ENCODE measurements around the gene PERCC1.
A peak's percentile ranks its signal among the peaks of the same experiment; 100 is the strongest.

PERCC1 gene

DNA sequence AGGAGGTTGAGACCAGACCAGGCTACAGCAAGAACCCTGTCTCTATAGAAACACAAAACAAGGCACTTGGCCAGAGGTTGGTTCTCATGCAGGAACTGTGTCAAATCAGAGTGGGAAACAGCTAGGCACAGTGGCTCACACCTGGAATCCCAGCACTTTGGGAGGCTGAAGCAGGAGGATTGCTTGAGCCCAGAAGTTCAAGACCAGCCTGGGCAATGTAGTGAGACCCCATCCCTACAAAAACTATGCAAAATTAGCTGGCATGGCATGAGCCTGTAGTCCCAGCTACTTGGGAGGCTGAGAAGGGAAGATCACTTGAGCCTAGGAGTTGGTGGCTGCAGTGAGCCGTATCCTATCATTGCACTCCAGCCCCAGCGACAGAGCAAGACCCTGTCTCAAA lies 18.0 kb upstream of the PERCC1 start:
- DNase-seq (ENCODE audit: low read depth): no peak

GRCh38 chr16:1413684-1414531 lies 17.0 kb upstream of the PERCC1 start:
- peak; percentile 53 for DNase-seq (ENCODE audit: low read depth)

DNA sequence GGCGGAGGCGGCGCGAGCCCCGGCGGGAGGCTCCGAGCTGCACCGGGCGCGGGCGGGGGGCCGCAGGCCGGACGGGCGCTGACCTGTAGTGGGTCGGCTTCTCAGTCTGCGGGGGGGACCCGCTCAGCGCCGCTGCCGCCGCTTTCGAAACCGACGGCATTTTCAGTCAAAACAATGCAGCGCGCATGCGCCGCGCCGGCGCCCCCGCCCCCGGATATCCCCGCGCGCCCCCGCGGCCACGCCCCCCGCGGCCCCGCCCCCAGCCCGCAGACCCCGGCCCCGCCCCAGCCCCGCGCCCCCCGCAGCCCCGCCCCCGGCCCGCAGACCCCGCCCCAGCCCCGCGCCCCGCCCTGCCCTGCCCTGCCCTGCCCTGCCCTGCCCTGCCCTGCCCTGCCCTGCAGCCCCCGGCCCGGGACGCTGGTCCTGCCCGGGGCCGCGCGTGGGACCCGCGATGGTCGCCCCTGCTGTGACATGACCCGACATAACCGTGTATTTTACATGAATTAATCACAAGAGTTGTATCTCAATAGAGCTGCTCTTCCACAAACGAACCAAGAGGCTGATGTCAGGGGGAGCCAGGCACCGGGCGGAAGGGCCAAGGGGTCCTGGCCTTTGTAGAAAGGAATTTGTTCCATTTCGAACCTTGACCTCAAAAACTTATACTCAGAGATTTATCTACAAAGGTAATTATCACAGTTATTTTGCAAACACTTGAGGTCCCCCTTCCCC lies 16.2 kb upstream of the PERCC1 start, which contains the start of gene UNKL:
TSS of gene UNKL (minus strand) at position 173 of the 729 bp plus-strand sequence. CDS start at position 160, 13 bp downstream.
- DNase-seq (ENCODE audit: low read depth): peak; percentile 66

GRCh38 chr16:1416521-1416941 lies 14.3 kb upstream of the PERCC1 start:
- no peak for DNase-seq (ENCODE audit: low read depth)

DNA sequence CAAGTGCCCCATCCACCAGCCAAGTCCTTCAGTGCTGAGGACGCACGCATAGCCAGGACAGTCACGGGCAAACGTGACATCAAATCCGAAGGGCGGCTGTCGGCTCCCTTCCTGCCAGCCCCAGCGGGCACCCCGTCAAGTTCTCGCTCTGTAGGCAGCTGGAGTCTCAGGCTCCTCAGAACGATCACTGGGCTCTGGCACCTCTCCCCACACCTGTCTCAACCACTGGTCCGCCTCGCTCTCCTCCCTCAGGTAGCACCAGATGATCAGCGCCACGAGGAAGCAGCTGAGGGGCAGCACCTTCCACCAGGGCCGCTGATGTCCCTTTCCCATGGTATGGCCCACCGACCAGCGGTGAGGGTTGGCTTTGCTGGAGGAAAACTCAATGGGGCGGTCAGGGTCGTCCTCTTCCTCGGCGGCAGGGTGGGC lies 10.8 kb upstream of the PERCC1 start:
- DNase-seq (ENCODE audit: low read depth): no peak

GRCh38 chr16:1422076-1422475 lies 8.8 kb upstream of the PERCC1 start:
- DNase-seq (ENCODE audit: low read depth): no peak

GRCh38 chr16:1424028-1424427 lies 6.8 kb upstream of the PERCC1 start:
- DNase-seq (ENCODE audit: low read depth): no peak

DNA sequence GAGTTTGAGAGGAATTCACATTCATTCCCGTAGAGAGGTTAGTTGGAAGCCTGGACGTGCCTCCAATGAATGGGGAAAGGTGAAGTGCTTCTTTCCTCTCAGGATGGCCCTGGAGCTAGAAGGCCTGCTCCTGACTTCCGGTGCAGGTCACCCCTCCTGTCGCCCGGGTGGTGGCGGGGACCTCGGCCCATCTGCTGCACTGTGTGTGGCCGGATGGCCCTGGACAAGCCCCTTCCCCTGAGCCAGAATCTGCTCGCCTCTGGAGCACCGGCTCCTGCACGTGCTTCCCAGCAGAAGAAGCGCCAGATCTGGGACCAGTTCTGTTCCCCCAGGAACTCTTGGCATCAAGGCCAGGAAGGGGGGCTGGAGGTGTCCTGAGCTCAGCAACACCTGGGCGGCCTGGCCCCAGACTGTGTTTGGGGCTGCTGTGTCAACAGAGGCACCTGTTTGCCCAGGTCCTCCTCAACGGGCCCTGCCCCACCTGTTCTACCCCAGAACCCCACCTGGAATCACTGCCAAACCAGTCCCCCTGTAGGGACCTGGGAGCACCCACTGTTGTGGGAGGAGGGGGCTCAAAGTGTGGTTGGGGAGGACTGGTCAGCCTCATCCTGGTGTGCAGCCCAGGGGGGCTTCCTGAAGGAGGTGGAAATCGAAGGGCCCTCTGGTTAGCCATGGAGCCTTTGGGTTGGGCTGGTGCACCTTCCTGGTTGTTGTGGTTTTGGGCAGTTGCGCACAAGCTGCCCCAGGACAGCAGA lies 5.1 kb upstream of the PERCC1 start:
- no peak for DNase-seq (ENCODE audit: low read depth)

GRCh38 chr16:1426734-1427471 lies 4.0 kb upstream of the PERCC1 start:
- DNase-seq (ENCODE audit: low read depth): no peak

DNA sequence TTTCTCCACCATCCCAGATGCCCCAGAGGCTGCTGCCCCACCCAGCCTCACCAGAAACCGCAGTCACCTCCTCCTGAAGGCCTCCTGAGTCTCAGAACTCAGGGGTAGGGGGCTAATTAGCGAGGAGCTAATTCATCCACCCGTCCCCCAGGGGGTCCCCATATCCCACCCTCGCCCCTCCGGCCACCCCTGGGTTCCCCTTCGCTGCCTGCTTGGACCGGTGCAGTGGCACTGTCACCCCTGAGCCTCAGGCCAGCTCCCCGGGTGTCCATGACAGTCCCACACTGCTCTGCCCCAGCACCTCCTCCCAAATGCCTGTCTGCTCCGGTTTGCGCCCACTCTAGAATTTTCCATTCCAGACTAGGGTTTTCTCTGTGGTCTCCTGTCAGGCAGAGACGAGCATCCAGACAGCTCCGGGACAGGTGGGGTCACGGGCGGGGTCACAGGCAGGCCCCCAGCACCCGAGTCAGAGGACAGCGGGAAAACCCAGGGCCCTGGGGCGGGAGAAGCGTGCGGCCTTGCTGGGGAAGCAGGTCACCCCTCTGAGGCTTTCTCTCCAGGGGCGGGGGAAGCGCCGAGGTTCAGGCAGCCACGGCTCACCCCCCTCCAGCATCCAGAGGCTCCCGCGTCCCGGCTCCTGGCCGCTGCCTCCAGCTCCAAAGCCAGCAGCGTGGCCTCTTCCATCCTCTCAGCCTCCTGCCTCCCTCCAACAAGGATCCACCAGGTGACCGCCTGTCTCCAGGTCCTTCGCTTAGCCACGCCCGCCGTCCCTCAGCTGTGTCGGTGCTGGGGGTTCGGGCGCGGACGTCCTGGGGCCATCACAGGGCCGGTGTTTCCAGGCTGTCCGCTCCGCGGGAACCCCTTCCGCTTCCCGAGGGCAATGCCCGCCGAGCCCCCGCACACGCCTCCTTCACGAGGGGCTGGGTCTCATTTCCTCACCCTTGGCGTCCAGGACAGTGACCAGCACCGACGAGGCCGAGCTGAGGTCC lies 3.1 kb upstream of the PERCC1 start:
- no peak for DNase-seq (ENCODE audit: low read depth)

DNA sequence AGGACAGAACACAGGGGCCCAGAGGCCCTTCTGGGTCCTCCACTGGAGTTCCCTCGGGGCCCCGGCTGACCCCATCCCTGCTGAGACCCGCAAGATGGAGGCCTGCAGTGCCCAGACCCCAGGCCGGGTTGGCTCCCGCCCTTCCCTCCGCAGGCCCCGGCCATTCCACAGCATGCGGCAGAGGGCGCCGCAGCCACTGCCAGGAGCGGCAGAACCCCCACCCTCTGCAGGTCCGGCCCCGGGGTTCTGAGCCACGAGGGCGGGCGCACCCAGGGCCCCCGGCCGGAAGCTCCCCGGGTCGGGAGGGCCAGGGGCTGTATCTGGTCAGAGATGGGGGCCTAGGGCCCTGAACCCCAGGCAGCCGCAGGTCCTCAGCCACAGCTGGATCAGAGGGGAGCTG lies 2.4 kb upstream of the PERCC1 start:
- no peak for DNase-seq (ENCODE audit: low read depth)

GRCh38 chr16:1429012-1429411 lies 1.9 kb upstream of the PERCC1 start:
- no peak for DNase-seq (ENCODE audit: low read depth)

- no peak for DNase-seq (ENCODE audit: low read depth)
Measured at GRCh38 chr16:1429631-1430030, 1.2 kb upstream of the PERCC1 start.

DNA sequence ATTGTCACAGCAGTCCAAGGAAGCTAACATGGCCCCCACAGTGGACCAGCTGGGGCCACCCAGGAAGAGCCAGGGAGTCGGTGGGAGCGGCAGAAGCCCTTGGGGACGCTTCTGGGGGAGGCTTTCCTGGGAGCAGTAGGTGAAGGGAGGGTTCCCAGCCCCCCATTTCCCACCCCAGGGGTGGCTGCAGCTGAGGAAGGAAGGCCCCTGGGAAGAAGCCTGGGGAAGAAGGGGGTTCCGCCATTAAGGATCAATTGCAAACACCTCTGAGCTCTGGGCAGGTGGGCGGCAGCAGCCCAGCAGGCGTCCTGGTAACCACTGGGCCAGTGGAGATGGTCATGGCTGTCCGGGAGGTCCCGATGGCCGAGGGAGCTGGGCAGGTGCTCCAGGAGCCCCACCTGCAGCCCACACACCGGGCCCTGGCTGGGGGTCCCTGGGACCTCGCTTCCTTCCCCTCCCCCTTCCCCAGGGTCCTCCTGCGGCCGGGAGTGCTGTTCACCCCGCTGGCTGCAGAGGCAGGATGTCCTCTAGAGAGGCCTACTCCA lies 592 bp upstream of the PERCC1 start:
- no peak for DNase-seq (ENCODE audit: low read depth)

DNA sequence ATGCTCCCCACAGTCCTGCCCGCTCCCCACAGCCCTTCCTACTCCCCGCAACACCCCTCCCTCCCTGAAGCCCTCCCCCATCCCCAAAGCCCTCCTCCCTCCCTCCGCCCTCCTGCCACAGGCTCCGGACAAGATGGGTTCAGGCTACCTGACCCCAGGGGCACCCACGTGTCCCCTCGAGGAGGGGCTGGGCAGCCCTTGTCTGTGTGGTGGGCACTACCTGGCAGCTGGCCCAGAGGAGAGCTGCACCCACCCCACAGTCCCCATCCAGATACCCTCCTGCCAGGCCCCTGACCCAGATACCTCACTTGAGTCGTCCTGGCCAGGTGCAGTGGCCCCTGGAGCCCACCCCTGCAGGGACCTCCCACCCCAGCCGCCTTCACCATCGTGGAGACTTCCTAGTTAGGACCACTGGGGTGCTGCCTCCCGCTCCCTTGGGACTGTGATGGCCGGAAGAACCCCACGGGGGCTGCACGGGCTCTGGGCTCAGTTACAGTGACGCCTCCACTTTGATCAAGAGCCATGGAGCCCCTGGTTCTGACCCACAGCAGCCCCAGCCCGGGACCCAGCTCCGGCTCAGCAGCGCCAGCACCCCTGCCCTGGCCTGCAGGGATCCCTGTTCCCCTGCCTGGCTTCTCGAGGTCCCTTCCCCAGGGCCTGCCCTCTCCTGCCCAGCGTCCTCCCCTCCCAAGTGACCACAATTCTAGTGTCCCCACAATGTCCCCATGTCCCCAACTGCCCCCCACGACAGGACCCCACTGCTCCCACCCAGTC lies 806 bp downstream of the PERCC1 start:
- DNase-seq (ENCODE audit: low read depth): no peak

DNA sequence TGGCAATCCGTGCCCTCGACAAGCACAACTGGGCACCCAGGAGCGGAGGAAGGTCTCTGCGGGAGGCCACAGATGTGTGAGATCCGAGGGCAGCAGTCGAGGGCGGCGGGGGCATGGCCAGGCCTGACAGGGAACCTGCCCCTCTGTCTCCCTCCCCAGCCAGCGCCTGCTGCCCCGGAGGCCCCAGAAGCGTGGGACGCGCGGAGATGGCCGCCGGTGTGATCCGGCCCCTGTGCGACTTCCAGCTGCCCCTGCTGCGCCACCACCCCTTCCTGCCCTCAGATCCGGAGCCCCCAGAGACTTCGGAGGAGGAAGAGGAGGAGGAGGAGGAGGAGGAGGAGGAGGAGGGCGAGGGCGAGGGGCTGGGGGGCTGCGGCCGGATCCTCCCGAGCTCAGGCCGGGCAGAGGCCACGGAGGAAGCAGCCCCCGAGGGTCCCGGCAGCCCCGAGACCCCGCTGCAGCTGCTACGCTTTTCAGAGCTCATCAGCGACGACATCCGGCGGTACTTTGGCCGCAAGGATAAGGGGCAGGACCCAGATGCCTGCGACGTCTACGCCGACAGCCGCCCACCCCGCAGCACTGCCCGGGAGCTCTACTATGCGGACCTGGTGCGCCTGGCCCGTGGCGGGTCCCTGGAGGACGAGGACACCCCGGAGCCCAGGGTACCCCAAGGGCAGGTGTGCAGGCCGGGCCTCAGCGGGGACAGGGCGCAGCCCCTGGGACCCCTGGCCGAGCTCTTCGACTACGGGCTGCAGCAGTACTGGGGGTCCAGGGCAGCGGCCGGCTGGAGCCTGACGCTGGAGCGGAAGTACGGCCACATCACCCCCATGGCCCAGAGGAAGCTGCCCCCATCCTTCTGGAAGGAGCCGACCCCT lies 1.7 kb downstream of the PERCC1 start:
- no peak for DNase-seq (ENCODE audit: low read depth)

DNA sequence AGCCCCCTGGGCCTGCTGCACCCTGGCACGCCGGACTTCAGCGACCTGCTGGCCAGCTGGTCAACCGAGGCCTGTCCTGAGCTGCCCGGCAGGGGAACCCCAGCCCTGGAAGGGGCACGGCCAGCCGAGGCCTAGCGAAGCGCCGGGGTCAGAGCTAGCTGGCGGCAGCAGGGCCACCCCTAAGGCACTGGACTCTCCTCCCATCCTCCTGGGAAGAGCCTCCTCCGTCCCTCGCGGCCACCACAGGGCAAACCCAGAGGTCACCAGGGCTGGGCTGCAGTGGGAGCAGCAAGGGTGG lies 2.3 kb downstream of the PERCC1 start:
- no peak for DNase-seq (ENCODE audit: low read depth)

DNA sequence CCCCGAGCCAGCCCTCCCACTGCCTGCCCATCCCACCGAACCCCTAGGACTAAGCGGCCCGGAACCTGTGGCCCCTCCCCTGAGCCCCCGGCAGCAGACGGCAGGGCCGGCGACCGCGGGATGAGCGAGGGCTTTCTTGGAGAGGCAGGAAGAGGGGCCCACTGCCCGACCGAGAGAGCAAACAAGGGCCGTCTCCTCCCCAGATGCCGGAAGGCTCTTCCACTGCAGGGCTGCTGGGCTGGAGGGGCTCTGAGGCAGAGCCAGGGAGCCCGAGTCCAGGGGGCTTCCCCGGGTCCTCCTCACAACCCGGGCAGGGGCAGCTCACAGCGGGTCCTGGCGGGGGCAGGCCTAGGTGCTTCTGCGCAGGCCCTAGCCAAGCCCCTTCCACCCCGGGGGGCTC lies 2.9 kb downstream of the PERCC1 start:
- DNase-seq (ENCODE audit: low read depth): no peak
